ENCODE measurements around the gene ZNRF2.

GRCh38 chr7:30312178-30312577, 27.8 kb downstream of the ZNRF2 start:
- TF ChIP-seq CTCF (IDR thresholded peaks at IDR 0.05) (no peak), POLR2A (IDR thresholded peaks at IDR 0.05) (no peak), EP300 (IDR thresholded peaks at IDR 0.05) (no peak)
